SK-N-SH (cell line): Measurements from ENCODE around the gene ADAMTS3.

Source experiments
- CHD2 ChIP-seq: fragments of 150-350 bp; IDR thresholded peaks from 2 replicates; pipeline ENCODE4 v1.6.1; 2018; ENCODE audit warnings: low read length; ENCODE audit not compliant: partially characterized antibody
- CTCF ChIP-seq: fragments of 200-600 bp; sonication (generic); IDR thresholded peaks from 2 replicates; pipeline ENCODE4 v1.6.1; 2017; ENCODE audit warnings: antibody characterized with exemption, mild to moderate bottlenecking, moderate library complexity
- MAX ChIP-seq: IDR thresholded peaks from 2 replicates; pipeline ENCODE4 v1.4.0; 2012; ENCODE audit warnings: low read depth
- NFIC ChIP-seq: IDR thresholded peaks from 2 replicates; pipeline ENCODE4 v1.4.0; 2012; ENCODE audit warnings: borderline replicate concordance
- RAD21 ChIP-seq: IDR thresholded peaks from 2 replicates; pipeline ENCODE4 v1.6.1; 2012; ENCODE audit warnings: mild to moderate bottlenecking, low read length
- RFX5 ChIP-seq: IDR thresholded peaks from 2 replicates; pipeline ENCODE4 v1.6.1; 2012; ENCODE audit warnings: mild to moderate bottlenecking, improper control_type of control experiment, low read length
- YY1 ChIP-seq: IDR thresholded peaks from 2 replicates; pipeline ENCODE4 v1.4.0; 2012; ENCODE audit warnings: low read depth, mild to moderate bottlenecking

- TF ChIP-seq CTCF: no peak
- TF ChIP-seq YY1: no peak
- TF ChIP-seq CHD2: no peak
- TF ChIP-seq MAX: no peak
- no peak for TF ChIP-seq NFIC
- no peak for TF ChIP-seq RFX5
- no peak for TF ChIP-seq RAD21
Measured at GRCh38 chr4:72564789-72565188, 4.2 kb downstream of the ADAMTS3 start.
